Liver (tissue), 9 donors: Measurements from ENCODE around the gene RBMS3. TPM values are rescaled to one million over a fixed set of nuclear protein-coding genes. Genes with fewer than 3 reads are reported as not detected.

Source experiments
- DNase-seq: peaks from one replicate; pipeline ENCODE4 v3.0.0-alpha.2; 2017; ENCODE audit warnings: low spot score
- H3K27ac ChIP-seq, 2 donors: one replicate each; pipeline ENCODE4 v1.7.0; 2013; ENCODE audit warnings: inconsistent platforms in 2 of 2, low read length in 2 of 2, control low read depth in 1 of 2, low read depth in 1 of 2, mild to moderate bottlenecking in 1 of 2
- H3K27me3 ChIP-seq, 4 donors: one replicate each; pipeline versions ENCODE4 v1.6.1 to v1.7.0; 2013; ENCODE audit warnings: low read length in 3 of 4, inconsistent platforms in 1 of 4, mild to moderate bottlenecking in 1 of 4, moderate library complexity in 1 of 4; ENCODE audit not compliant: control insufficient read depth in 4 of 4, insufficient read depth in 4 of 4
- H3K36me3 ChIP-seq, 4 donors: one replicate each; pipeline versions ENCODE4 v1.6.1 to v1.7.0; 2013; ENCODE audit warnings: low read length in 3 of 4, mild to moderate bottlenecking in 3 of 4, low read depth in 1 of 4, moderate library complexity in 1 of 4; ENCODE audit not compliant: control insufficient read depth in 4 of 4, insufficient read depth in 3 of 4
- H3K4me1 ChIP-seq, 4 donors: one replicate each; pipeline versions ENCODE4 v1.6.1 to v1.7.0; 2013; ENCODE audit warnings: low read length in 3 of 4, mild to moderate bottlenecking in 3 of 4, moderate library complexity in 1 of 4; ENCODE audit not compliant: control insufficient read depth in 4 of 4, insufficient read depth in 4 of 4
- H3K4me3 ChIP-seq, 3 donors: one replicate each; pipeline versions ENCODE4 v1.6.1 to v1.7.0; 2013; ENCODE audit warnings: low read length in 3 of 3, control low read depth in 1 of 3, low read depth in 1 of 3, mild to moderate bottlenecking in 1 of 3
- H3K9ac ChIP-seq, 2 donors: one replicate each; pipeline ENCODE4 v1.7.0; 2013; ENCODE audit warnings: low read length in 2 of 2, mild to moderate bottlenecking in 2 of 2, moderate library complexity in 2 of 2, control low read depth in 1 of 2, low read depth in 1 of 2
- H3K9me3 ChIP-seq, 4 donors: one replicate each; pipeline versions ENCODE4 v1.6.1 to v1.7.0; 2013; ENCODE audit warnings: low read length in 3 of 4; ENCODE audit not compliant: control insufficient read depth in 4 of 4
- ATF3 ChIP-seq: IDR thresholded peaks from 2 replicates; pipeline ENCODE4 v1.6.1; 2016; ENCODE audit warnings: antibody characterized with exemption
- CTCF ChIP-seq: fragments of 150-350 bp; IDR thresholded peaks from 2 replicates; pipeline ENCODE4 v1.5.1; 2017; ENCODE audit warnings: improper control_type of control experiment, low read depth, low read length; ENCODE audit not compliant: missing input control
- FOXA1 ChIP-seq: IDR thresholded peaks from 2 replicates; pipeline ENCODE4 v1.6.1; 2016; ENCODE audit warnings: antibody characterized with exemption
- FOXA2 ChIP-seq: IDR thresholded peaks from 2 replicates; pipeline ENCODE4 v1.6.1; 2016; ENCODE audit warnings: antibody characterized with exemption
- GABPA ChIP-seq, 2 donors: IDR thresholded peaks in 1 of 2; conservative IDR thresholded peaks in 1 of 2; 2 replicates each; pipeline ENCODE4 v1.6.1; 2016; ENCODE audit warnings: antibody characterized with exemption in 2 of 2, mild to moderate bottlenecking in 1 of 2, moderate library complexity in 1 of 2
- HNF4A ChIP-seq, 2 donors: conservative IDR thresholded peaks; 2 replicates each; pipeline ENCODE4 v1.6.1; 2016; ENCODE audit warnings: antibody characterized with exemption in 2 of 2, mild to moderate bottlenecking in 2 of 2
- HNF4G ChIP-seq: IDR thresholded peaks from 2 replicates; pipeline ENCODE4 v1.6.1; 2016; ENCODE audit warnings: antibody characterized with exemption
- JUND ChIP-seq, 2 donors: IDR thresholded peaks; 2 replicates each; pipeline ENCODE4 v1.6.1; 2016; ENCODE audit warnings: antibody characterized with exemption in 2 of 2
- MAX ChIP-seq: IDR thresholded peaks from 2 replicates; pipeline ENCODE4 v1.6.1; 2016; ENCODE audit warnings: antibody characterized with exemption
- NR2F2 ChIP-seq: IDR thresholded peaks from 2 replicates; pipeline ENCODE4 v1.6.1; 2016; ENCODE audit warnings: antibody characterized with exemption
- RAD21 ChIP-seq, 2 donors: IDR thresholded peaks; 2 replicates each; pipeline ENCODE4 v1.6.1; 2016; ENCODE audit warnings: antibody characterized with exemption in 2 of 2, mild to moderate bottlenecking in 2 of 2
- REST ChIP-seq: IDR thresholded peaks from 2 replicates; pipeline ENCODE4 v1.6.1; 2016; ENCODE audit warnings: antibody characterized with exemption, mild to moderate bottlenecking
- RXRA ChIP-seq, 2 donors: IDR thresholded peaks; 2 replicates each; pipeline ENCODE4 v1.6.1; 2017 to 2018; ENCODE audit warnings: antibody characterized with exemption in 2 of 2, mild to moderate bottlenecking in 1 of 2
- TAF1 ChIP-seq: conservative IDR thresholded peaks from 2 replicates; pipeline ENCODE4 v1.6.1; 2016; ENCODE audit warnings: antibody characterized with exemption, mild to moderate bottlenecking
- YY1 ChIP-seq: IDR thresholded peaks from 2 replicates; pipeline ENCODE4 v1.6.1; 2016; ENCODE audit warnings: antibody characterized with exemption, mild to moderate bottlenecking
- WGBS: extraction: QIAGEN DNeasy Blood & Tissue Kit; methylation state at CpG from one replicate; pipeline ENCODE4 v1.1.7; 2013; 5-methylcytosine and 5-hydroxymethylcytosine counted together
- polyA plus RNA-seq, 2 donors: library from polyadenylated mRNA; stranded (reverse) in 1 of 2; unstranded in 1 of 2; fragments of 200-250 nt in 1 of 2; fragments of >200 nt in 1 of 2; fragmentation: Nextera tagmentation in 1 of 2; extraction: Ambion mirVana in 1 of 2; gene quantifications; one replicate each; pipeline versions ENCODE4 v1.2.1 to v1.2.3, GENCODE V29; 2013 to 2015
- total RNA-seq, 2 donors: library from RNA; depleted of rRNA; stranded (reverse); fragments of >200 nt; gene quantifications; one replicate each; pipeline ENCODE4 v1.2.3, GENCODE V29; 2014
- donor health status: healthy.
- donor health status: healthy.
- donor health status: healthy.
- donor health status: healthy.
- donor health status: healthy.

The RBMS3 gene
- total and polyA plus RNA-seq, 4 donors, result 1.2 to 14.9 (median 9.3) TPM

GRCh38 chr3:29852767-29853166 lies 571.9 kb downstream of the RBMS3 start (continued):
- TF ChIP-seq CTCF (no peak), YY1 (no peak), FOXA1 (no peak), NR2F2 (no peak)

GRCh38 chr3:29853841-29854397 lies 573.0 kb downstream of the RBMS3 start:
- no peak overlapping the region for H3K9ac ChIP-seq
- no peaks in the 10 kb centered on the region for H3K4me1 ChIP-seq
- no peak overlapping the region for H3K4me3 ChIP-seq
- H3K36me3 ChIP-seq, result no peaks in the 10 kb centered on the region
- H3K27ac ChIP-seq, result no peak overlapping the region
- H3K27me3 ChIP-seq, result no peaks in the 10 kb centered on the region
- WGBS, result 97% methylated on average over 7 of the region's 7 CpGs
- no peak for DNase-seq
- no peaks in the 10 kb centered on the region for H3K9me3 ChIP-seq
- TF ChIP-seq NR2F2, result no peak
- no peak for TF ChIP-seq ATF3
- TF ChIP-seq TAF1, result no peak
- no peak for TF ChIP-seq MAX
- TF ChIP-seq HNF4G, result no peak
- no peak for TF ChIP-seq GABPA (IDR thresholded peaks at IDR 0.05 in 1 of 2, conservative IDR thresholded peaks at IDR 0.05 in 1 of 2)
- no peak for TF ChIP-seq FOXA1
- no peak for TF ChIP-seq HNF4A (conservative IDR thresholded peaks at IDR 0.05)
- TF ChIP-seq JUND (IDR thresholded peaks at IDR 0.05), result no peak
- TF ChIP-seq RAD21 (IDR thresholded peaks at IDR 0.05), result no peak
- no peak for TF ChIP-seq FOXA2

GRCh38 chr3:29854821-29855220 lies 574.0 kb downstream of the RBMS3 start:
- Histone ChIP-seq H3K36me3 (no peaks in the 10 kb centered on the region), H3K4me1 (no peaks in the 10 kb centered on the region), H3K4me3 (no peak overlapping the region), H3K27me3 (no peaks in the 10 kb centered on the region), H3K27ac (no peak overlapping the region), H3K9ac (no peak overlapping the region), H3K9me3 (no peaks in the 10 kb centered on the region)
- TF ChIP-seq FOXA1 (no peak), RAD21 (IDR thresholded peaks at IDR 0.05) (no peak), RXRA (IDR thresholded peaks at IDR 0.05) (no peak), REST (no peak)
- DNase-seq, result no peak
